Hepatocyte (in vitro differentiated cells): ENCODE measurements around the gene KAT7. TPM values are rescaled to one million over a fixed set of nuclear protein-coding genes. Genes with fewer than 3 reads are reported as not detected.

Source experiments
- DNase-seq: peaks from one replicate; pipeline ENCODE4 v3.0.0-alpha.2; 2016; ENCODE audit warnings: low spot score
- H2AFZ ChIP-seq: fragments of 200-600 bp; sonication (generic); 2 replicates; pipeline ENCODE4 v1.6.0; 2016; ENCODE audit warnings: antibody characterized with exemption, mild to moderate bottlenecking
- H3K27ac ChIP-seq: fragments of 200-600 bp; sonication (generic); 2 replicates; pipeline ENCODE4 v1.5.1; 2016; ENCODE audit warnings: mild to moderate bottlenecking
- H3K27me3 ChIP-seq: fragments of 200-600 bp; sonication (generic); 2 replicates; pipeline ENCODE4 v1.6.1; 2016
- H3K36me3 ChIP-seq: fragments of 200-600 bp; sonication (generic); replicated peaks from 2 replicates; pipeline ENCODE4 v1.5.1; 2016; ENCODE audit warnings: low read depth; ENCODE audit not compliant: insufficient read depth
- H3K4me1 ChIP-seq: fragments of 200-600 bp; sonication (generic); 2 replicates; pipeline ENCODE4 v1.5.1; 2016; ENCODE audit warnings: mild to moderate bottlenecking, moderate library complexity; ENCODE audit not compliant: insufficient read depth
- H3K4me2 ChIP-seq: fragments of 200-600 bp; sonication (generic); 2 replicates; pipeline ENCODE4 v1.6.0; 2016
- H3K4me3 ChIP-seq: fragments of 200-600 bp; sonication (generic); 2 replicates; pipeline ENCODE4 v1.5.1; 2016; ENCODE audit warnings: mild to moderate bottlenecking
- H3K79me2 ChIP-seq: fragments of 200-600 bp; sonication (generic); 2 replicates; pipeline ENCODE4 v1.6.0; 2017; ENCODE audit warnings: mild to moderate bottlenecking
- H3K9me2 ChIP-seq: fragments of 200-600 bp; sonication (generic); replicated peaks from 2 replicates; pipeline ENCODE4 v1.6.0; 2017; ENCODE audit warnings: mild to moderate bottlenecking; ENCODE audit not compliant: insufficient read depth
- H3K9me3 ChIP-seq: fragments of 200-600 bp; sonication (generic); 2 replicates; pipeline ENCODE4 v1.5.1; 2016; ENCODE audit warnings: low read depth, mild to moderate bottlenecking
- H4K20me1 ChIP-seq: fragments of 200-600 bp; sonication (generic); 2 replicates; pipeline ENCODE4 v1.6.0; 2016; ENCODE audit warnings: mild to moderate bottlenecking; ENCODE audit not compliant: insufficient read depth, poor library complexity, severe bottlenecking
- CTCF ChIP-seq: fragments of 200-600 bp; sonication (generic); IDR thresholded peaks from 2 replicates; pipeline ENCODE4 v1.5.1; 2016; ENCODE audit warnings: antibody characterized with exemption, mild to moderate bottlenecking; ENCODE audit not compliant: poor library complexity
- EZH2 ChIP-seq: fragments of 200-600 bp; sonication (generic); IDR thresholded peaks from 2 replicates; pipeline ENCODE4 v1.6.1; 2016; ENCODE audit warnings: antibody characterized with exemption, mild to moderate bottlenecking, borderline replicate concordance
- EZH2phosphoT487 ChIP-seq: fragments of 200-600 bp; sonication (generic); IDR thresholded peaks from one replicate; pipeline ENCODE4 v1.6.1; 2018; ENCODE audit warnings: antibody characterized with exemption, mild to moderate bottlenecking, low read depth, moderate library complexity; ENCODE audit not compliant: unreplicated experiment, severe bottlenecking
- WGBS: methylation state at CpG from one replicate; pipeline ENCODE4 v1.1.6; 2016; ENCODE audit warnings: low lambda C conversion rate; ENCODE audit errors: missing lambda C conversion rate; 5-methylcytosine and 5-hydroxymethylcytosine counted together
- polyA plus RNA-seq: library from polyadenylated mRNA; unstranded; fragments of >200 nt; fragmentation: Nextera tagmentation; extraction: Ambion mirVana; gene quantifications from 2 replicates; pipeline ENCODE4 v1.2.1, GENCODE V29; 2016
- total RNA-seq: library from RNA; depleted of rRNA; stranded (reverse); fragments of >200 nt; gene quantifications from 2 replicates; pipeline ENCODE4 v1.2.3, GENCODE V29; 2014

Gene KAT7
- total and polyA plus RNA-seq, 2 experiments from 2014 or later = 21.4 to 30.1 TPM

GRCh38 chr17:49798182-49798581 is 9.7 kb downstream of the KAT7 start:
- peaks cover 28% of the 10 kb centered on the region for H4K20me1 ChIP-seq
- H3K36me3 ChIP-seq = no peaks in the 10 kb centered on the region
- DNase-seq = no peak
- no peaks in the 10 kb centered on the region for H3K9me2 ChIP-seq
- H3K27ac ChIP-seq = no peak overlapping the region
- WGBS = 98% methylated on average over 8 of the region's 8 CpGs
- no peak overlapping the region for H2AFZ ChIP-seq
- H3K4me1 ChIP-seq = no peaks in the 10 kb centered on the region
- H3K9me3 ChIP-seq = no peaks in the 10 kb centered on the region
- H3K4me3 ChIP-seq = no peak overlapping the region
- TF ChIP-seq CTCF = no peak
- TF ChIP-seq EZH2 = no peak
- TF ChIP-seq EZH2phosphoT487 = no peak
- peaks cover 89% of the 10 kb centered on the region for H3K79me2 ChIP-seq
- no peaks in the 10 kb centered on the region for H3K27me3 ChIP-seq
- H3K4me2 ChIP-seq = no peak overlapping the region

- 93% methylated on average over 2 of the region's 2 CpGs for WGBS
- Histone ChIP-seq H3K4me2 (no peak overlapping the region), H3K4me3 (no peak overlapping the region), H3K79me2 (peaks cover 86% of the 10 kb centered on the region), H3K27ac (no peak overlapping the region), H3K4me1 (no peaks in the 10 kb centered on the region), H3K36me3 (no peaks in the 10 kb centered on the region), H4K20me1 (peaks cover 26% of the 10 kb centered on the region), H3K27me3 (no peaks in the 10 kb centered on the region), H3K9me2 (no peaks in the 10 kb centered on the region), H3K9me3 (no peaks in the 10 kb centered on the region), H2AFZ (no peak overlapping the region)
- TF ChIP-seq CTCF = no peak
- TF ChIP-seq EZH2 = no peak
- no peak for TF ChIP-seq EZH2phosphoT487
- no peak for DNase-seq
Observed at GRCh38 chr17:49798738-49799137, 10.3 kb downstream of the KAT7 start.

GRCh38 chr17:49809056-49809455 is 20.6 kb downstream of the KAT7 start:
- Histone ChIP-seq H4K20me1 (peaks cover 12% of the 10 kb centered on the region), H3K79me2 (peaks cover 28% of the 10 kb centered on the region), H3K9me2 (no peaks in the 10 kb centered on the region), H3K4me1 (no peaks in the 10 kb centered on the region), H3K4me3 (no peak overlapping the region), H3K27me3 (no peaks in the 10 kb centered on the region), H2AFZ (no peak overlapping the region), H3K36me3 (no peaks in the 10 kb centered on the region), H3K9me3 (no peaks in the 10 kb centered on the region), H3K4me2 (no peak overlapping the region), H3K27ac (no peak overlapping the region)
- 80% methylated on average over 4 of the region's 4 CpGs for WGBS
- no peak for DNase-seq
- no peak for TF ChIP-seq CTCF
